ENCODE data around the gene TPTE2. TPM values are rescaled to one million over a fixed set of nuclear protein-coding genes. Genes with fewer than 3 reads are reported as not detected.

Gene TPTE2
- total and polyA plus RNA-seq, 2 of the 8 experiments (the other 6 are each of a cell fraction or from before 2014, with no cell fraction given): not detected

- 93% methylated on average over 15 of the region's 28 CpGs; no CpG with 5 or more reads in 1 of the 2 experiments for WGBS, 2 experiments (ENCODE audit: extremely low coverage in 1 of 2, insufficient coverage in 1 of 2, insufficient read length in 1 of 2, insufficient replicate concordance in 2 of 2, low coverage in 1 of 2, low lambda C conversion rate in 2 of 2, missing lambda C conversion rate in 1 of 2)
- FAIRE-seq: no peak
- no peak overlapping the region for H3K56ac ChIP-seq (replicated peaks; ENCODE audit: insufficient read length, low read depth, low read length)
These were observed 253 bp upstream of the TPTE2 start for GRCh38 chr13:19561585-19561984.

More at GRCh38 chr13:19561585-19561984, 253 bp upstream of the TPTE2 start:
- Histone ChIP-seq H4K20me1 (replicated peaks in 1 of 2; ENCODE audit: control insufficient read depth in 1 of 2, insufficient read depth in 2 of 2, low read length in 2 of 2) (no peaks in the 10 kb centered on the region), H2BK120ac (replicated peaks; ENCODE audit: low read depth, low read length) (no peak overlapping the region), H3K14ac (ENCODE audit: insufficient read length) (no peak overlapping the region), H3K79me2 (ENCODE audit: control insufficient read depth in 1 of 2, insufficient read depth in 2 of 2, low read length in 2 of 2) (no peaks in the 10 kb centered on the region), H3K27me3 (replicated peaks in 1 of 4; ENCODE audit: control insufficient read depth in 3 of 4, extremely low read depth in 1 of 4, insufficient read depth in 3 of 4, low read length in 3 of 4) (no peaks in the 10 kb centered on the region), H3K9ac (replicated peaks in 1 of 4; ENCODE audit: extremely low read depth in 1 of 4, low read depth in 3 of 4, low read length in 3 of 4) (no peak overlapping the region), H2BK5ac (ENCODE audit: low read depth, low read length) (no peak overlapping the region), H3K18ac (ENCODE audit: extremely low read depth, low read length) (no peak overlapping the region), H3K9me3 (ENCODE audit: insufficient read depth in 2 of 2, low read depth in 1 of 2, low read length in 1 of 2) (peaks cover 23 to 54% of the 10 kb centered on the region in 2 experiments), H4K5ac (ENCODE audit: insufficient read length, low read depth, low read length) (no peak overlapping the region), H3K4me2 (ENCODE audit: insufficient read depth in 1 of 2, low read depth in 2 of 2, low read length in 2 of 2) (no peak overlapping the region), H3K4me3 (ENCODE audit: extremely low read depth in 1 of 4, insufficient read depth in 2 of 4, low read depth in 3 of 4, low read length in 4 of 4) (no peak overlapping the region), H3K4ac (replicated peaks; ENCODE audit: insufficient read length, low read depth, low read length) (no peak overlapping the region), H3K27ac (ENCODE audit: low read depth, low read length) (no peak overlapping the region), H4K91ac (replicated peaks; ENCODE audit: insufficient read length, low read length) (no peak overlapping the region), H3K79me1 (ENCODE audit: low read depth, low read length) (no peaks in the 10 kb centered on the region), H3K4me1 (replicated peaks in 1 of 4; ENCODE audit: control insufficient read depth in 3 of 4, insufficient read depth in 4 of 4, low read length in 3 of 4) (no peaks in the 10 kb centered on the region), H2BK15ac (ENCODE audit: low read length) (no peak overlapping the region), H2BK12ac (ENCODE audit: low read depth, low read length) (no peak overlapping the region), H3K23ac (ENCODE audit: insufficient read length) (no peak overlapping the region), H2AK5ac (ENCODE audit: low read depth, low read length) (no peak overlapping the region), H3K23me2 (ENCODE audit: low read depth, low read length) (no peaks in the 10 kb centered on the region), H3K36me3 (ENCODE audit: control insufficient read depth in 2 of 4, insufficient read depth in 4 of 4, low read length in 3 of 4) (no peaks in the 10 kb centered on the region), H2BK20ac (ENCODE audit: low read length) (no peak overlapping the region), H4K8ac (ENCODE audit: extremely low read depth, insufficient read depth, low read length) (no peak overlapping the region), H2AFZ (ENCODE audit: low read length) (no peak overlapping the region)
- ChIA-PET POLR2A (ENCODE audit: partially characterized antibody) (no interaction called here), CTCF (ENCODE audit: partially characterized antibody) (no interaction called here)
- DNase-seq (ENCODE audit: low read depth in 1 of 2, low spot score in 2 of 2): no peak
- TF ChIP-seq MAFK (IDR thresholded peaks at IDR 0.05; ENCODE audit: low read depth, low read length) (no peak), YY1 (IDR thresholded peaks at IDR 0.05; ENCODE audit: low read depth, low read length) (no peak), SUZ12 (IDR thresholded peaks at IDR 0.05; ENCODE audit: low read length) (no peak), SP1 (IDR thresholded peaks at IDR 0.05; ENCODE audit: low read depth, low read length) (no peak), CBX8 (IDR thresholded peaks at IDR 0.05; ENCODE audit: borderline replicate concordance, low read depth, low read length) (no peak), KDM5A (IDR thresholded peaks at IDR 0.05; ENCODE audit: low read length) (no peak), ASH2L (IDR thresholded peaks at IDR 0.05; ENCODE audit: low read length) (no peak), POLR2AphosphoS5 (IDR thresholded peaks at IDR 0.05; ENCODE audit: low read depth, low read length) (no peak), GTF2F1 (IDR thresholded peaks at IDR 0.05; ENCODE audit: borderline replicate concordance, low read depth, low read length) (no peak), HDAC6 (IDR thresholded peaks at IDR 0.05; ENCODE audit: low read depth, low read length) (no peak), POLR2A (IDR thresholded peaks at IDR 0.05; ENCODE audit: control extremely low read depth in 1 of 2, low read depth in 2 of 2, low read length in 2 of 2) (no peak), GABPA (IDR thresholded peaks at IDR 0.05; ENCODE audit: borderline replicate concordance, insufficient read depth, low read length) (no peak)
- TF ChIP-seq, protein P1, sequence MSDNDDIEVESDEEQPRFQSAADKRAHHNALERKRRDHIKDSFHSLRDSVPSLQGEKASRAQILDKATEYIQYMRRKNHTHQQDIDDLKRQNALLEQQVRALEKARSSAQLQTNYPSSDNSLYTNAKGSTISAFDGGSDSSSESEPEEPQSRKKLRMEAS (IDR thresholded peaks at IDR 0.05): no peak
- TF ChIP-seq, protein P2, sequence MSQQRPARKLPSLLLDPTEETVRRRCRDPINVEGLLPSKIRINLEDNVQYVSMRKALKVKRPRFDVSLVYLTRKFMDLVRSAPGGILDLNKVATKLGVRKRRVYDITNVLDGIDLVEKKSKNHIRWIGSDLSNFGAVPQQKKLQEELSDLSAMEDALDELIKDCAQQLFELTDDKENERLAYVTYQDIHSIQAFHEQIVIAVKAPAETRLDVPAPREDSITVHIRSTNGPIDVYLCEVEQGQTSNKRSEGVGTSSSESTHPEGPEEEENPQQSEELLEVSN (IDR thresholded peaks at IDR 0.05): no peak

Measured in H1 (cell line).